Right cardiac atrium (tissue), 5 donors: ENCODE data around the gene KCNAB1. TPM values are rescaled to one million over a fixed set of nuclear protein-coding genes. Genes with fewer than 3 reads are reported as not detected.

Source experiments
- ATAC-seq, 2 donors: fragments of 200-7000 bp; cut with Tn5 transposase; one replicate each; pipeline versions ENCODE4 v1.8.0 to v1.9.1; 2020; ENCODE audit warnings: moderate library complexity in 2 of 2, mild to moderate bottlenecking in 1 of 2
- DNase-seq, 3 donors: peaks; one replicate each; pipeline ENCODE4 v3.0.0-alpha.2; 2020
- H3K27ac ChIP-seq: one replicate; pipeline ENCODE4 v1.5.1; 2013; ENCODE audit warnings: mild to moderate bottlenecking, low read length, control low read depth, moderate library complexity
- H3K27me3 ChIP-seq: one replicate; pipeline ENCODE4 v1.6.1; 2013; ENCODE audit not compliant: control insufficient read depth, insufficient read depth
- H3K4me1 ChIP-seq: one replicate; pipeline ENCODE4 v1.6.1; 2013; ENCODE audit warnings: low read length; ENCODE audit not compliant: control insufficient read depth, insufficient read depth
- H3K4me3 ChIP-seq: one replicate; pipeline ENCODE4 v1.5.1; 2013; ENCODE audit warnings: low read length, control low read depth
- H3K9me3 ChIP-seq: one replicate; pipeline ENCODE4 v1.6.1; 2013; ENCODE audit warnings: low read length; ENCODE audit not compliant: control insufficient read depth
- WGBS: extraction: QIAGEN DNeasy Blood & Tissue Kit; methylation state at CpG from one replicate; pipeline ENCODE4 v1.1.7; 2013; 5-methylcytosine and 5-hydroxymethylcytosine counted together
- intact Hi-C, 4 donors: fragments of 100-400 bp; cut with DNase I; formaldehyde crosslinking; loops; one replicate each; pipeline versions ENCODE4 v1.11.0 to v1.14.0; 2022 to 2023
- polyA plus RNA-seq: library from polyadenylated mRNA; stranded (reverse); fragments of 200-250 nt; gene quantifications from one replicate; pipeline ENCODE4 v1.2.3, GENCODE V29; 2013
- total RNA-seq, 4 donors: library from RNA; stranded (reverse); fragmentation: NEBNext Ultra II Directional; extraction: Animal tissue kit (Norgen Biotek cat#: 25700); gene quantifications; one replicate each; pipeline ENCODE4 v1.2.1, GENCODE V29; 2021
- donor health status: healthy with polysubstance abuse.
- donor health status: DM: no; HTN: yes; CAD: no.
- donor health status: DM: no; HTN: no; CAD: no.
- donor health status: DM: no; HTN: yes; CAD: no; lungs with severe emphysema.
- donor health status: DM: yes; HTN: yes; CAD: no.

Gene KCNAB1
- total and polyA plus RNA-seq, 5 donors: 1.1 to 3.7 (median 2.0) TPM

DNA sequence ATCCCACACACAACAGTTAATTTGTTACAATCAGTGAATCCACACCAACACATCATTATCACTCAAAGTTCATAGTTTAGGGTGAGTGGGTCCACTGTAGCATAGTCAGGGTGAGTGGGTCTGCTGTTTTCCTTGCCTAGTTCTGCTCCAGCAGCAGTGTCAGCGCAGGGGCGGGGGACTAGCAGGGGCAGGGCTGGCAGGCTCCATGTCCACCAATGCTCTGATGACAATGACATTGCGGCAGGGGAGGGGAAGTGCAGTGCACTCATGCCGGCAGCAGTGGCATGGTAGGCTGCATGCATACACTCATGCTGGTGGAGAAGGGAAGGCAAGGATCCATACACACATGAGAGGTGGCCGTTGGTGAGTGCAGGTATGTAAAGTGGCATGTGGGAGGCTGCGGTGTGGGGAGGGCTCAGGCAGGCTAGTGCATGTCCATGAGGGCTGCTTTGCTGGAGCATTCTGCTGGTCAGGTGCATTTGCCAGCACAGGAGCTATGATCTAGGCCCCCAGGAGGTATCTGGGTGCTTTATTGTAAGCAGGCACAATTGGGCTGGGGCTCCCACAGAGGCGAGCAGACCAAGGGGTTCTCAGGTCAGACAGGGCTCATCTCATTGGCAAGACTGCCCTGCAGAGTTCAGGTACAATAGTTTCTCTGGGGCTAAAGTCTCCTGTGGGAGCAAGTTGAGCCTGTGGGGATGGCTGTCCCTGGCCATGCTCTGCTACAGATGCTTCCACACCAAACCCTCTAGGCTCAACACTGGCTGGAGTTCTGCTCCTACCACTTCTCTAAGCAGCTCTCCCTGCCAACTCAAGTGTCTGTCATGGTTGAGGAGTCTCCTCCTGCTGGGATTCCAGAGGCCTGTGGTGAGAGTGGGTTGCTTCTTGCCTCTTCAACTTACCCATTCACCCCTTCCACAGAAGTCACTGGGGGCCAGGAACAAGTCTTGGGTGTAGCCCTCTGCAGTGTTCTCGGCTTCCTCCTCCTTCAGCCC is 81.3 kb downstream of the KCNAB1 start:
- Histone ChIP-seq H3K4me1 (no peaks in the 10 kb centered on the region), H3K27ac (no peak overlapping the region), H3K4me3 (no peak overlapping the region), H3K27me3 (no peaks in the 10 kb centered on the region), H3K9me3 (no peaks in the 10 kb centered on the region)
- WGBS: 95% methylated on average over 8 of the region's 8 CpGs
- intact Hi-C loops: no loop called here
- ATAC-seq (no peak), DNase-seq (no peak)

DNA sequence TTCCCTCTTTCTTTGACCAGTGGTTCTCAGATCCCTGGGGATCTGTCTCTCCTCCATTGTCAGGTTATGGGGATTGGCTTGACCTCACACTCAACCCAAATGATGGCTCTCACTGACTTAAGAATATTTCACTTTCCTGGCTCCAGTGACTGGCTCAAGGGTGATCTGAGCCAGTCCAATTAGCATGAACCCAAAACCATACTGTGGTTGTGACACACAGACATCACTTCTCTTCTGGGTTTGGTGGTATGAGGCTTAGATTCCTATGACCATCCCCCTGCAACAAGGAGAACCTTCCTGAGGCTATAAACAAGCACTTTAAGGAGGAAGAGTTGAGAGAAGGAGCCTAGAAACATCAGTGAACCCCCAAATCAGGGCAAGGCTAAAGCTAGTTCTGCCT is 85.8 kb downstream of the KCNAB1 start:
- no peak for DNase-seq
- no peaks in the 10 kb centered on the region for H3K4me1 ChIP-seq
- no peak for ATAC-seq
- no peaks in the 10 kb centered on the region for H3K27me3 ChIP-seq
- intact Hi-C loops: no loop called here
- no peaks in the 10 kb centered on the region for H3K9me3 ChIP-seq
- no peak overlapping the region for H3K4me3 ChIP-seq
- H3K27ac ChIP-seq: no peak overlapping the region

DNA sequence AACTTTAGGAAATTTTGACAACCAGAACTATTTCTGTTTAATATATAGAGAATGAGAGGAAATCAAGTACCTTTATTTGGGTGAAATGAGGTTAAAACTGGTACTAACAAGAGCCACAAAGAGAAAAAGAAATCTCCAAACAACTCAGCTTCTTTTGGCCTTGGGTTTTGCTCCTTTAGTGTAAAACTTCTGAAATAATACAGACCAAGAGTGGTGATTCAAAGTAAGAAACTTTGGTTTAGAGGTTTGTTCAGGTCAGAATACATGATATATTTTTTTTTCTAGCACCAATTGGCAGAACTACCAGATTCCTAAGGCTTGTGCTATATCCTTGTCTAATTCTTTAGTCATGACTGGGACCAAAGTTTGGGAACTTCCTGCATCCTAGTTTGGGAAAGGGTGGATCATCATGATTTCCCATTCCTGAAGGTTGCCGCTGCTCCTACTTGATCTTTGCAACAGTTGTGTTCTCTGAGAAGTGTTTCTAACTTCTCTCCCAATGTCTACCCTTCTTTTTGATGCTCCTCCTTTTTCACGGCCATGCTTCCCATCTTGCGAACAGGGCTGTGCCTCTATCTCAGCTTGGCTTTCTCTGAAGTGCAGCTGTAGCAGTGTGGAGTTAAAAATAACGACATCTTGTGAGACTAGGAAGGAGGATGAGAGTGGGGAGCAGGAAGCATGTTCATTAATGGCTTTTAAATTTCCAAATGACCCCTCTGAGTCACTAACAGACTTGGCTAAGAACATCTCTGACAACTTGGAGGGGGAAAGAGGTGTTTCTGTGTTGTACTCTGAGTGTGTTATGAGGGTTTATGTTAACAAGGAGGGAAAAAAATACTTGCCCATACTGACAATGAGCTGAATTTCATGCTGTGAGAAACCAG is 87.7 kb downstream of the KCNAB1 start:
- ATAC-seq (no peak), DNase-seq (no peak)
- Histone ChIP-seq H3K27me3 (no peaks in the 10 kb centered on the region), H3K4me1 (no peaks in the 10 kb centered on the region), H3K9me3 (no peaks in the 10 kb centered on the region), H3K4me3 (no peak overlapping the region), H3K27ac (no peak overlapping the region)
- intact Hi-C loops: no loop called here
- WGBS: 41% methylated on average over 4 of the region's 4 CpGs

DNA sequence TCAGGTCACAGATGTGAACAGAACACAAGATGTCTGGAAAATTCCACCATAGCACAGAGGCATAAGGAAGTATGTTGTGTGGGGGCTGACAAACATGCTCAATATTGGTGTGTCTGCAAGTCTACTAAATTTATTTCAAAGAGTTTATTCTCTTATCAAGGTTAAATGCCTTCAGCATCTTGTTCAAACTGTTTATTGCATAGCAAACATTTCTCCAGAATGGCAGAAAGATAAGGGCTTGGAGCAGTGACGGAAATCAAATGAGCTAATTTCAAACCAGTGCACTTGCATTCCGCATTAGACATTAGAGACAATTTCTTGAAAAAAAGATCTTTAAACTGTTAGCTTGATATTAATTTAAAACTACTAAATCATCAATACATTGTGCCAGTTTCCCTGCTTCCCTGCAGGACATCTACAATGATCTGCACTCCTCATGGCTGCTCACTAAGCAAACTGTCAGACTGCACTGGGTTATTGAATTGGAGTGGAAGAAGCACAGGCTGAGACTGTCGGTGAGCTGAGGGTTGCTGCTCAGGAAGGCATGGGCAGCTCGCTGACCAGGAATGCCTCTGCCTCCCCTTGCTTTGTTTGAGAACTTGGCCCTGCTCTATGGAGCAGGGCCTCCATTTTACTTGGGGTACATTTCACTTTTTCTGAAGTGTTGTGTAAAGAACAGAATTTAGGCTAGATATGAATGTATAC is 89.4 kb downstream of the KCNAB1 start:
- Histone ChIP-seq H3K27me3 (no peaks in the 10 kb centered on the region), H3K27ac (no peak overlapping the region), H3K4me3 (no peak overlapping the region), H3K4me1 (no peaks in the 10 kb centered on the region), H3K9me3 (no peaks in the 10 kb centered on the region)
- ATAC-seq (no peak), DNase-seq (no peak)
- intact Hi-C loops: no loop called here
- WGBS: 43% methylated on average over 4 of the region's 4 CpGs

DNA sequence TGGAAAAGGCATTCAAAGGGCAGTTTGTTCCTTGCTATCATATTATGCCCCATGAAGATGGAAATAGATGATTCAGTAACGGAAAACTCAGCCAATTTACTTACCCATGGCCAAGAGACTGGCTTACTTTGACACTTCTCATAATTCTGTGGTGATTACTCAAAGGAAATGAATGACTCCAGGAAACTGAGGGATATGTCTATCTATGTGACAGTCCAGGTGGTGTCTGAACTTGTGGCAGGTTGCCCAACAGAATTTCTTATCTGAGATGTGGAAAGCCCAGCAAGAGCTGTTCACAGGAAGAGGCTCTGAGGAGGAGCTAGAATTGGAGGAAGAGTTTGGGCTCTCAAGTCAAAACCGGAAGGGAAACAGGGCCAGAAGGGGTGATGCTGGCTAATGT is 91.2 kb downstream of the KCNAB1 start:
- H3K4me1 ChIP-seq: no peaks in the 10 kb centered on the region
- ATAC-seq (no peak), DNase-seq (no peak)
- WGBS: 49% methylated on average over 2 of the region's 2 CpGs
- intact Hi-C loops: no loop called here
- H3K27me3 ChIP-seq: no peaks in the 10 kb centered on the region
- no peak overlapping the region for H3K4me3 ChIP-seq
- no peaks in the 10 kb centered on the region for H3K9me3 ChIP-seq
- H3K27ac ChIP-seq: no peak overlapping the region

DNA sequence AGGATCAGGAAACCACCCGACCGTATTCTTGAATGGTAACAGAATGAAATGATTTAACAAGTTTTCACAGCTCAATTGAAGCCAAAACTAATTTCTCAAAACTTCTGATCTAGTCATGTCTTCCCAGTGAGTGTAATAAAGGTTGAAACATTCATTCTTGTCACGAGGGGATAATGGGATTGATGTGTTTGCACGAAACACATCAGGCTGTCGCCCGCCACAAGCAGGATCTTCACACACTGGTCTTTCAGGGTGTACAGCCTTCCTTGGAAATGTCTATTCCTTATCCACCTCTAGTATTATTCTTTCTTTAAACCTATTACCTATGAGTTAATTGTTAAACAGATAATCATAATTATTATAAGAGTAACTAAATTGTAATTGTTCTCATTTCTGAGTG is 94.3 kb downstream of the KCNAB1 start:
- 92% methylated on average over 6 of the region's 6 CpGs for WGBS
- Histone ChIP-seq H3K27me3 (no peaks in the 10 kb centered on the region), H3K27ac (no peak overlapping the region), H3K9me3 (no peaks in the 10 kb centered on the region), H3K4me3 (no peak overlapping the region), H3K4me1 (no peaks in the 10 kb centered on the region)
- no peak for ATAC-seq
- DNase-seq: no peak
- intact Hi-C loops: no loop called here

DNA sequence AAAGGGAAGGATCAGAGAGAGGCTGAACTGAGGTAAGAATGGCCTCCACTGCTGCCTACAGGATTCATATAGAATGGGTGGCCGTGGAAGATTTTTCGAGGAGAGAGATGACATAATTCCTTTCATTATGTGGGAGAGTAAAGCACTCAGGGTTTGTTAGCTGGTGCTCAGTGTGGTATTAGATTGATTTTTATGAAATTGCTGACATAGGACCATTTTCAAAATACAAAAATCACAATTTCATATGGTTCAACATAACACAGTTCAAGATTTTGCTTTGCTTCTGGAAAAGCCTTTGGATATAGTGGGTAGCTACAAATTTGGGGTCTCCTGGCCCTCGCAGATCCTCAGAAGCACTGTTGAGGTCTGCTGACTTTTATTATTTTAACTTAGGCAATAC is 95.4 kb downstream of the KCNAB1 start:
- DNase-seq (no peak), ATAC-seq (no peak)
- Histone ChIP-seq H3K27ac (no peak overlapping the region), H3K9me3 (no peaks in the 10 kb centered on the region), H3K4me1 (no peaks in the 10 kb centered on the region), H3K4me3 (no peak overlapping the region), H3K27me3 (no peaks in the 10 kb centered on the region)
- intact Hi-C loops: no loop called here
- WGBS: 91% methylated on average over 3 of the region's 3 CpGs

DNA sequence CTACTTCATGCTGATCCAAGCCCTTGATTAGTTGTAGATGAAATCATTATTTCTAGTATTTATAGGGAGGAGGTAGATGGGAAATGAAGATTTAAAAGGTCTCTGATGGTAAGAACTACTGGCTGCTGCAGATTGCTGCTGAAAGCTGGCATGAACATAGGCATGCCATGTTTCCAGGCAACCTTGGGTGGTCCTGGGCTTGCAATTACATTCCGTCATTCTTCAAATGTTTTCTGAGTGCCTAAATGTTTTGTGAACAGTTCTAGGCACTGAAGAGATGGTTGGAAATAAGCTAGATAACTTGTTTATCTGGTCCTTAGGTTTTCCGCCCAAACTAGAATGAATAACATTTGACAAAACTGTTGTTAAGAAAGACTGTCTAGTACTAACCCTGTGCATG is 95.8 kb downstream of the KCNAB1 start:
- Histone ChIP-seq H3K4me3 (no peak overlapping the region), H3K4me1 (no peaks in the 10 kb centered on the region), H3K27me3 (no peaks in the 10 kb centered on the region), H3K27ac (no peak overlapping the region), H3K9me3 (no peaks in the 10 kb centered on the region)
- intact Hi-C loops: no loop called here
- ATAC-seq: no peak
- no peak for DNase-seq
- WGBS: 87% methylated on average over 2 of the region's 2 CpGs

DNA sequence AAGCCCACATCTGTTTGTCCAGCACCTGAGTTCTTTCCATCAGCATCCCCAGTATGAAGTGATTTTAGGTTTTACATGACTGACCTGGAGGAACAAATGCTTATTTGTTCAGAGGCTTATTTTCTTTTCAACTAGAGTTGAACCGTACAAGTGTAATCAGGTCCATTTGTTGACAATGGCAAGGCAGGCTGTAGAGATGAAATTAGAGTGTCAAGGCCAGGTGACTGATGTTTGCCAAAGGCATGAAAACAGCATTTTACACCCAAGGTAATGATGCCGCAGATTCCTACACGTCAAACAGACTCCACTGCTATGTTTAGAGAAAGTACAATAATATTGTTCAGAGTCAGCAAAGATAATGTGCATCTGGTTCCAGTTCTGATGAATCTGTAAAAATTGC is 96.5 kb downstream of the KCNAB1 start:
- Histone ChIP-seq H3K27me3 (no peaks in the 10 kb centered on the region), H3K4me3 (no peak overlapping the region), H3K27ac (no peak overlapping the region), H3K4me1 (no peaks in the 10 kb centered on the region), H3K9me3 (no peaks in the 10 kb centered on the region)
- intact Hi-C loops: no loop called here
- WGBS: 46% methylated on average over 3 of the region's 3 CpGs
- DNase-seq: no peak
- no peak for ATAC-seq

DNA sequence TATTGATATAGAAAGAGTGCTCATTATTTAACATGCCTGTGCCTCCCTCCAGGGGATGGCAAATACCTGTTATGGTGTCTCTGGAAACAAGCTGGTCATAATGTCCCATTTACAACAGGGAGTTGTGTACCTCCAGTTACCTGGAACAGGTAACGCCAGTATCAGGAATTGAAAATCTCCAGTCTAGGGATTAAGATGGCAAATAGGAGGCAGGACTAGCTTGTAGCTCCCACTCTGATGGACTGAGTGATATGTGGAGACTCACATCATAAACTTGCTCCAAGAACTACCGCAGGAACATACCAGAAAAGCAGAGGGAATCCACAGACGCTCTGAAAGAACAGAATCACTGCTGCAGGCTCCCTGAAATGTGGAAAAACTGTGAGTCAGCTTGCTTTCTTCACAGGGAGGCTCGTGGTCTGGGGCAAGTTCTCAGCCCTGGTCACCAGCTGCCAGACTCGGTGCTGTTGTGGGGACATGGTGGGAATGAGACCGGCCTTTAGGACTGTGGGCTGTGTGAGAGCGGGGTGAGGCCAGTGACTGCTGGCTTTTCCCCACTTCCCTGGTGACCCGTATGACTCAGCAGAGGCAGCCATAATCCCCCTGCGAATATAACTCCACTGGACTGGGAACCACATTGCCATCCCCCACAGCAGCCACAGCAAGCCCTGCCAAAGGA is 97.4 kb downstream of the KCNAB1 start:
- no peaks in the 10 kb centered on the region for H3K4me1 ChIP-seq
- no peak overlapping the region for H3K27ac ChIP-seq
- DNase-seq (no peak), ATAC-seq (no peak)
- no peaks in the 10 kb centered on the region for H3K27me3 ChIP-seq
- 88% methylated on average over 9 of the region's 9 CpGs for WGBS
- intact Hi-C loops: no loop called here
- H3K9me3 ChIP-seq: no peaks in the 10 kb centered on the region
- H3K4me3 ChIP-seq: no peak overlapping the region
